Right kidney (tissue), 1 donor: Measurements from ENCODE around the gene NRXN3.

Experiments used
- DNase-seq: peaks from one replicate; pipeline ENCODE4 v3.0.0-alpha.2; 2016

The NRXN3 gene

DNA sequence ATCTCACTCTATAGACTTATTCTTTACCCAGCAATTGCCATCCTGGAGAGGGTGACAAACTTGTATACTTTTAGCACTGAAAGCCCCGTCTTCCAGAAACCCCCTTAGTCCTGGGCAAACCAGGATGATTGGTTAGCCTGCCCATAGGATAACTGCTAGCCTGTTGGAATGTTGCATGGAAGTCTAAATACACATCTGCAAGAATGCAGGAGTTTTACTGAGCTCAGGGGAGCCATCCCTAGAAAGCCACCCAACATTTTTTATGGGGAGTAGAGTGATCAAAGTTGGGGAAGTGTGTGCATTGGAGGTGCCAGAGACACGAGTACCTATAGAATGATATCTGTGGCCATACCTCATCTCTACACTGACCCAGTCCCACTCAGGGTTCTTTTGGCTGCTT lies 155.7 kb downstream of the NRXN3 start:
- no peak for DNase-seq

DNA sequence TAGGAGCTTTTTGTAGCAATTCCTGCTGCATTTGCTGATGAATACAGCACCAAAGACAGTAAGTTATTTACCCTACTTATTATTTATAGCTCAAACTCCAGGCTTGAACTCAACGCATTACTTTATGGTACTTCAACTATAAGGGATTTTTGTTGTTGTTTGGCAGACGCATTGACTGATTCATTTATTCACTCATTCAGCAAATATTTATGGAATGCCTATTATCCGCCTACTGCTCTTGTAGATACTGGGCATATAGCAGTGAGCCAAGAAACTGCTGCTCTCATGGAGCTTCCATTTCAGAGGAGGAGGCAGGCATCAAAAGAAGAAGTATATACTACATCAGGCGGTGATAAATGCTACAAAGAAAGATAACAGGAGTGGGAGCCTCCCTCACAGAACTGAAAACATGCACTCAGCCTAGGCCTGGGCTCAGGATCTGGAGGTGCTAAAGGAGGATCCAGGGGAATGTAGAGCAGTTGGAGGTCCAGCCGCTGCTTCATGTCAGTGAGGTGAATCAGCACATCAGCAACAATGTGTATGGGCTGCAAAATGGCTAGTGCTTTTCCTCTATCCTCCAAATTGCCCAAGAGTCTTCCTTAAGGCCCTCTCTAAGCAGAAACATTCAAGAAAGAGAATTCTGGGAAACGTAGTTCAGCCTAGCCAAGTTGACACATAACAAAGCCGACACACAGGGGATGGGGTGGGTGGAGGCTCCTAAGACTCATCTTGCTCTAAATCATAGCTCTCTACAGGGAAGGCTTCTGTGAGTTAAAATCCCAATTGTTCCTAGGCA lies 157.5 kb downstream of the NRXN3 start:
- DNase-seq, result no peak

DNA sequence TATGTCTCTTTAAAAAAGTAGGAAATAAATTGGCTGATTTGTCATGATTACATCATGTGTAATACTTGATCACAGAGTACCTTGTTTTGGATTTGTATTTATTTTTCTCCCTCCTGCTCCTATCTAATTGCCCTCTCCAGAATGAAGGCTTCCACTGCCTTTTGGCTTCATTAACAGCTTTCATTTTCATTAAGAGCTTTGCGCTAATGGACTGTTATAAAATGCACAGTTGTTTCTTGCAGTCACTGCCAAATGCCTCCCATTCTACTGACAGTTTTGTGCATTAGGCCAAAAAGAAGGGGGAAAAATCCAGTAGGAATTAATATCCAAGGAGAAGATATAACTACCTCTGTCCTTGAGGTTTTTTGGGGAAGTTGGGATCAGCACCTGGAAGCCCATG lies 159.2 kb downstream of the NRXN3 start:
- DNase-seq, result no peak

- DNase-seq, result no peak
Measured at GRCh38 chr14:78335531-78335930, 165.4 kb downstream of the NRXN3 start.

DNA sequence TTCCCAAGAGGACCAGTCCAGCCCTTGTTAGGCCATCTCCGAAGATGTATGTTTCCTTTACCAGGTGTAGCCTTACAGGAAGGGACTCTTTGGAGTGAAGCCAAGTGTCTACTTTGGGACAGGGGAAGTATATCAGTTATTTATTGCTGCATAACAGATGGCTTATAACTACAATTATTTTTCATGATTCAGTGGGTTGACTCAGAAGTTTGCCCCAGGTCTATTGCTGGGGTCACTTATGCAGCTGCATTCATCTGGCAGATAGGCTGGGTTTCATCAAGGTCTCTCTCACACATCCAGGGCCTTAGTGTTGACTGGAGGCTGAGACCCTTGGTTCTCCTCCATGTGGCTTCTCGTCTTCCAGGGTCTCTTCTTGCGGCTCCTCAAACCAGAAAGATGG lies 170.1 kb downstream of the NRXN3 start:
- no peak for DNase-seq

GRCh38 chr14:78341827-78342389 lies 171.7 kb downstream of the NRXN3 start:
- DNase-seq, result no peak

DNA sequence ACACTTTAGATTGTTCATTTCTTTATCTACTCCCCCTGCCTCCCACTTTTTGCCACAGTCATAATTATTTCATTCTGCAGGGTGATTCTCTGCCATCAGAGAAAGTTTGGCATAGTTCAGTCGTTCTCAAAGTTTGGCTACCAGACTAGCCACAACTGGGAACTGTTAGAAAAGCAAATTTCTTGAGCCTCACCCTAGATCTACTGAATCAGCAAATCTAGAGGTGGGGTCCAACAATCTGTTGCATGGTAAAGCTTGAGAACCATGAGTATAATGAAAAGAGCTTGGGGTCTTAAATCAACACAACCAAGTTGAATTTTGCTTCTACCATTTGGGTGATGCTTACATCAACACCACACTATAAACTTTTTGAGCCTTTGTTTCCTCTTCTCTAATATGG lies 172.7 kb downstream of the NRXN3 start:
- no peak for DNase-seq

GRCh38 chr14:78344290-78344689 lies 174.1 kb downstream of the NRXN3 start:
- no peak for DNase-seq

GRCh38 chr14:78345131-78345744 lies 175.1 kb downstream of the NRXN3 start:
- no peak for DNase-seq

DNA sequence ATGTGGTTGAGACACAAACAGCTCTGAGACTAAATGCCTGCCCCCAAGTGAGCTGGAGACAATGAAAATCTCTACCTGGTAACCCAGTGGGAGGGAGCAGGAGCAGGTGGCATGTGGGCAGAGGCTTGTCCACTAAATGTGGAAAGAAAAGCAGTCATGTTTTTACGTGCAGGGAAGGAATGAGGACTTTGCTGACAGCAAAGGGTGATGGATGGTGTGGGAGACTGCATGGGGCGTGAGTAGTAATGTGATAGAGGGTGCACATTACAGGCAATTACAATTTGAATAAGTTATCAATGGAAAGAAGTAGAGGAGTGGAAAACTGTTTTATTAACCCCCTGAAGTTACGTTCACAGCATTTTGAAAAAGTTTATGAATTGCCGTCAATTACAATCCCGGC lies 176.6 kb downstream of the NRXN3 start:
- DNase-seq, result no peak

DNA sequence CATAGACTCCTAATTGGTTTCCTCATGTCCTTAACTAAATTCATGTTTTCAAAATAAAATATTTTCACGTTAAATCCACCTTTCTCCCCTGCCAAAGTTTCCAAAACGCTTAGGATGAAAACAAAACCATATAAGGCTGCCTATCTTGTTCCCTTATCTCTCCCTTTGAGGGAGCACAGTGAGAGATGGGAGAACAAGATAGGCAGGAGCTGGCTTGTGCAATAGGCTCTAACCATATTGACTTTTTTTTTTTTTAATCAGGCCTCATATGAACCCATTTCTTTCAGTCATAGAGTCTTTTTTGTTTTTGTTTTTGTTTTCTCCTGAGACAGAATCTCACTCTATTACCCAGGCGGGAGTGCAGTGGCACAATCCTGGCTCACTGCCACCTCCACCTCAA lies 184.9 kb downstream of the NRXN3 start:
- no peak for DNase-seq

DNA sequence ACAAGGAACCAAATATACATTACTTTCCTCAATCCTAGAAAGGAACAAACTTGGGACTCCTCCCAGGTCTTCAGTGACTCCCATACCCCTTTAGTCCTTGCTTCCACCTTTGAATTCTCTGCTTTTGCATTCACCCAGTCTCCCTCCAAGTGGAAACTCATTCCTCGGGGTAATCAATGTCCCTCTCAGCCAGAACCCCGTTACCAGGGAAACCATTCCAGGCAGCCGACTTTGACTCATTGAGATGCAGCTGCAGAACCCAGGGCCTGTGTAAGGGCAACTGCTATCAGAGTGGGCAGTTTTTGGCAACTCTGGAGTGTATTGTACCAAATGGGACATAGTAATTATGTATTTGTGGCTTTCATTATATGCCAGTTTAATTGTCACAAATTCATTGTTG lies 186.2 kb downstream of the NRXN3 start:
- no peak for DNase-seq

DNA sequence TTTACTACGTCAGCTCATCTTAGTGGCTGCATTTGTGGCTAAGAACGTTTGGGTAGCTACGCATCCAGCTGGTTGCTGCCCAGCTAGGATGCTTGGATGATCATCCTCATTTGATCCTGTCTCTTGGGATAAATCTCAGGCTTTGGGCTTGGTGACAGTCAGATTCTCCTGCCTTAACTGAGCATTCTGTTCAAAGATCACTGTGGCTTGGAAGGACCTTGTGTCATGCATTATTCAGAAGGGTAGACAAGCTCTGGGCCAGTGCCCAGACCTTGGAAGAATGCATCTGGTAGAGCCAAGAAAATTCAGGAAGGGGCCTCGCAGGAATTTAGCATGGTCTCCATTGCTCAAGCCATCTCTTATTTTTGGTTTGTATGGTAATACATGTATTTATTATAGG lies 188.4 kb downstream of the NRXN3 start:
- no peak for DNase-seq

DNA sequence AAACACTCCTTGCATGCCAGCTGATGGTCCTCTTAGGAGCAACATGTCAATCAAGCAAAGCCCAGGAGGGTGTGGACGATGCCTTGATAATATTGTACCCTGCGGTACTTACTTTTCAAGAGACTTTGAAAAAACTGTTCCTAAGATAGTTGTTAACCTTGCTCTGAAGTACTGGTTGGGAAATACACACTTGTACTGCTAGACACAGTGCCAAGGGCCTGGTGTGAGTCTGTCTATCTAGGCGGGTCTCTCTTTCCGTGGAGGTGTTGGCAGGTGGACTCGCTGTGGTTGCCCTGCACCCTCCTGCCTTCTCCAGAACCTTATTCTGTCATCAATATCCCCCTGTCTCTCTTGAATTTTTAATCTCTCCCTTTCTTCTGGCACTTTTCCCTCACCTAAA lies 189.4 kb downstream of the NRXN3 start:
- no peak for DNase-seq

DNA sequence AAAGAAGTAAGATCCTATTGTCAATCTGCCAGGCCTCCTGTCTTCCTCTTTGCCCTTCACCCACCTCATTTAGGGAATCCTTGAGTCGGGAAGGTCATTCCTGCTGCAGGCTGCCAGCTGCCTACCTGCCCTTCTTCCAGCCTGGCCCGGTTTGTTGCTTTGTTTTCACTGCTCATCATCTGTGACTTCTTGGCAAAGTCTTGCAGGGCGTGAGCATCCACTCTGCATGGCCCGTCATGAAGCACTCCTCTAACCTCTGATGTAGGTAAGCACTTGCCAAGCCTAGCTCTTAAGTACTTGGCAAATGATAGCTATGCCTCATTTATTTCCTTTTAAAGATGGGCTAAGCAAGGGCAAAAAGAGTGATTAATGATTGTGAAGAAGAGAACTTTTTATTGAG lies 192.8 kb downstream of the NRXN3 start:
- no peak for DNase-seq

GRCh38 chr14:78367355-78367754 lies 197.2 kb downstream of the NRXN3 start:
- DNase-seq, result no peak

GRCh38 chr14:78383060-78383459 lies 212.9 kb downstream of the NRXN3 start:
- DNase-seq, result no peak

GRCh38 chr14:78398216-78398615 lies 228.0 kb downstream of the NRXN3 start:
- DNase-seq, result no peak

DNA sequence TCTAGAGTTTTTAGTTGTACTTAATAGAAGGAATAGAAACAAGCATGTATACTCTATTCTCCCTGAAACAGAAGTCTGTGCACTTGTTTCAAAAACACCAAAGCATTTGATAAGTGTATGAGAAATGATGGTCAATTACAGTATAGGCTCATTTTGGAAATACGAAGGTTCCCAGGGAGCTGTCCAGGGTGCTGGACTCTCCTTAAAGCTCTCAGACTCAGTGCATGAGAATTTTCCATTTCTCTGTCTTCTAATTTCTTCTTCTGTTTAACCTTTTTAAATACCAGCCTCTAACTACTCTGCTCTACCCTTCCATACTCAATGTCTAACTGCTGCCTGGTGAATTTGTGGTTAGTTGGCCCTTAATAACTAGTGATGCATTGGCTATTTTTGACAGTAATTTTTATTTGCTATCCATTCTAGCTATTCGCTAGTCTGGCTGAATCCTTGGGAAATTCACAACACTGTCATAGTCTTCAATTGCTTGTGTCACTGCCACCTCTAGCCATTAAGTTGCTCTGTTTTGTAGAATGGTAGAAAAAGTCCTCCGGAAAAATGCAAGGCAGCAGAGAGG lies 229.2 kb downstream of the NRXN3 start:
- DNase-seq, result no peak

GRCh38 chr14:78401866-78402265 lies 231.7 kb downstream of the NRXN3 start:
- no peak for DNase-seq

- no peak for DNase-seq
Measured at GRCh38 chr14:78403278-78403815, 233.2 kb downstream of the NRXN3 start.

- no peak for DNase-seq
Measured at GRCh38 chr14:78405079-78405856, 235.1 kb downstream of the NRXN3 start.

DNA sequence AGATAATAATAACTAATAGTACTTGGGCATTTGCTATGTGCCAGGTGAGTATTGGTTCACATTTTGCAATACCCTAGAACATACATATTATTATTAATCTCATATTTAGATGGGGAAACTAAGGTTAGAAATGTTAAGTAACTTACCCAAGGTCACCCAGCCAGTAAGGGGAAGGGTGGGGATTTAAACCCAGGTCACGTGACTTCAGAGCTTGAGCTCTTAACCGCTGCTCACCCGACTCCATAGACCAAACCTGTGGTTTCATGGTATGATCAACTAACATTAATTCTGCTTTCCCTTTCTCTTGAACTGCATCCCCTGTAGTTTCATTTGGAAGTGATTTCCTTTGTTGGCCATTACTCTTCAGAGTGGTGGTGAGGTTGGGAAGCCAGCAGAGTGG lies 242.3 kb downstream of the NRXN3 start:
- no peak for DNase-seq
